ENCODE results near the gene ITGB1. TPM values are rescaled to one million over a fixed set of nuclear protein-coding genes. Genes with fewer than 3 reads are reported as not detected.

The ITGB1 gene
- total and polyA plus RNA-seq, 9 donors, result 207 to 517 (median 276) TPM

DNA sequence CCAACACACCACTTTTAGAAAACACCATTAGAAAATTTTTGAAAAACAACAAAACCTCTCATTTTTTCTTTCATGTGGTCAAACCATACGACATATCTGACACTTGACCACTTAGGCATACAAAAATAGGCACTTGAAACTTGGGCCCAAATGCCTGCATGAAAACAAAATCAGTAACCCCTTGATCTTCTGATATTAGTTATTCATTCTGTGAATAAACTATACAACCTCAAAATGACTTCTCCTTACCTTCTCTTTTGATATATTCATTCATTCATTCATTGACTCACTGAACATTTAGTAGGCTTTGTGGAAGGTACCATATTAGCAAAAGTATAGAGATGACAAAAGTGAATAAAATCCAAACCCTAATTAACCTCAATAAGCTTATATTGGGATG, 26.4 kb downstream of the ITGB1 start:
- Histone ChIP-seq H3K4me3 (no peak overlapping the region), H3K4me1 (ENCODE audit: insufficient read depth) (peaks cover 4% of the 10 kb centered on the region), H3K27me3 (no peaks in the 10 kb centered on the region), H3K36me3 (no peaks in the 10 kb centered on the region), H3K27ac (no peak overlapping the region), H3K9me3 (no peaks in the 10 kb centered on the region)
- WGBS, 3 donors, result 59 to 83% (median 72%) methylated on average over 1 of the region's 1 CpG
- DNase-seq, result no peak
- intact Hi-C loops (cut with DNase I), result no loop called here
- TF ChIP-seq, protein P1, sequence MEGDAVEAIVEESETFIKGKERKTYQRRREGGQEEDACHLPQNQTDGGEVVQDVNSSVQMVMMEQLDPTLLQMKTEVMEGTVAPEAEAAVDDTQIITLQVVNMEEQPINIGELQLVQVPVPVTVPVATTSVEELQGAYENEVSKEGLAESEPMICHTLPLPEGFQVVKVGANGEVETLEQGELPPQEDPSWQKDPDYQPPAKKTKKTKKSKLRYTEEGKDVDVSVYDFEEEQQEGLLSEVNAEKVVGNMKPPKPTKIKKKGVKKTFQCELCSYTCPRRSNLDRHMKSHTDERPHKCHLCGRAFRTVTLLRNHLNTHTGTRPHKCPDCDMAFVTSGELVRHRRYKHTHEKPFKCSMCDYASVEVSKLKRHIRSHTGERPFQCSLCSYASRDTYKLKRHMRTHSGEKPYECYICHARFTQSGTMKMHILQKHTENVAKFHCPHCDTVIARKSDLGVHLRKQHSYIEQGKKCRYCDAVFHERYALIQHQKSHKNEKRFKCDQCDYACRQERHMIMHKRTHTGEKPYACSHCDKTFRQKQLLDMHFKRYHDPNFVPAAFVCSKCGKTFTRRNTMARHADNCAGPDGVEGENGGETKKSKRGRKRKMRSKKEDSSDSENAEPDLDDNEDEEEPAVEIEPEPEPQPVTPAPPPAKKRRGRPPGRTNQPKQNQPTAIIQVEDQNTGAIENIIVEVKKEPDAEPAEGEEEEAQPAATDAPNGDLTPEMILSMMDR (IDR thresholded peaks at IDR 0.05), result no peak
- TF ChIP-seq EP300 (IDR thresholded peaks at IDR 0.05), result no peak
- no peak for TF ChIP-seq POLR2A (IDR thresholded peaks at IDR 0.05)

DNA sequence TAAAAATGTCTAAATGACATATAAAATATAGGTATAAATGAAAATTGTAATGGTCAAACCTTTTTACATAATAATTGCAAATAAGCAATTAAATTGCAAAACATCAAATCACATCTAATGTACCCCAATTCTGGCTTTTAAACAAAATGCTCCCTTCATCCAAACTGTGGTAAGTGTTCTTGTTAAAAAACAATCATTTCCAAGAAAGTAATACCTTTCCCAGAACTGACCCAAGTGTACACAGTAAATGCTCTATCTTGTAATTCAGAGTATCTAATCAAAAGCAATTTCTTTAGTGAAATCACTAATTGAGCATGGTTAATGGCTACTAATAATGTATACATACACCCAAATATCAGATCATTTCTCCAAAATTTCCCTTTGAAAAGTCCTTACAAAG, 28.0 kb downstream of the ITGB1 start:
- Histone ChIP-seq H3K36me3 (no peaks in the 10 kb centered on the region), H3K27ac (no peak overlapping the region), H3K9me3 (no peaks in the 10 kb centered on the region), H3K4me3 (no peak overlapping the region), H3K4me1 (ENCODE audit: insufficient read depth) (peaks cover 2% of the 10 kb centered on the region), H3K27me3 (no peaks in the 10 kb centered on the region)
- DNase-seq, result no peak
- intact Hi-C loops (cut with DNase I), result no loop called here
- no peak for TF ChIP-seq POLR2A (IDR thresholded peaks at IDR 0.05)
- TF ChIP-seq, protein P1 (IDR thresholded peaks at IDR 0.05), result no peak
- TF ChIP-seq EP300 (IDR thresholded peaks at IDR 0.05), result no peak

DNA sequence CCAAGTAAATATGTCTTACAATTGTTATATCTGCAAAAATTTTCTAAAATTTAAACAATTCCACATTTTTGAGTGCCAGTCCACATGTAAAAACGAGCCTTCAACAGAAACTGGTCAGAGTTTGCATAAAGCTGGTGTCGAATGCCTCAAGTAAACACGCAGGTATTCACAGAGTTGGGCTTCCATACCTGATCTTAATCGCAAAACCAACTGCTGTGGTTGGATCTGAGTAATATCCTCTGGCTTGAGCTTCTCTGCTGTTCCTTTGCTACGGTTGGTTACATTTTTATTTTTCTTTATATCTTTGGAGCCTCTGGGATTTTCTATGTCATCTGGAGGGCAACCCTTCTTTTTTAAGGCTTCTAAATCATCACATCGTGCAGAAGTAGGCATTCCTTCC, 28.4 kb downstream of the ITGB1 start:
- Histone ChIP-seq H3K36me3 (no peaks in the 10 kb centered on the region), H3K27ac (no peak overlapping the region), H3K4me1 (ENCODE audit: insufficient read depth) (peaks cover 2% of the 10 kb centered on the region), H3K9me3 (no peaks in the 10 kb centered on the region), H3K27me3 (no peaks in the 10 kb centered on the region), H3K4me3 (no peak overlapping the region)
- intact Hi-C loops (cut with DNase I), result no loop called here
- no peak for DNase-seq
- WGBS, 3 donors, result 32 to 57% (median 40%) methylated on average over 6 of the region's 6 CpGs
- TF ChIP-seq EP300 (IDR thresholded peaks at IDR 0.05) (no peak), POLR2A (IDR thresholded peaks at IDR 0.05) (no peak)
- TF ChIP-seq, protein P1 (IDR thresholded peaks at IDR 0.05), result no peak

DNA sequence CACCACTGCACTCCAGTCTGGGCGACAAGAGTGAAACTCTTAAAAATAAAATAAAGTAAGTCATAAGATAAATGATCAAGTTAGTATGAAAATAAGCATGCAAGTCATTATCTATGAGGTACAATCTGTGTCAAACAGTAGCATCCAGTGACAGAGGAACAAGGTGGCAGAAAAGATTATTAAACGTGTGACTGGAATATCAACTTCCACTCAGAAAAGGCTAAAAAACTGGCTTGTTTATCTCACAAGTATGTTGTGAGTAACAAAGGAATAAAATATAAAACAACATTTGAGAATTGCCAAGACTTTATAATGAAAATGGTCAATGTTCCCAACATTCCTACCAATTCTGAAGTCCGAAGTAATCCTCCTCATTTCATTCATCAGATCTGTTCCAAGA, 30.3 kb downstream of the ITGB1 start:
- no peaks in the 10 kb centered on the region for H3K36me3 ChIP-seq

More for the DNA sequence above, 30.3 kb downstream of the ITGB1 start:
- intact Hi-C loops (cut with DNase I), result no loop called here
- Histone ChIP-seq H3K27ac (no peak overlapping the region), H3K9me3 (no peaks in the 10 kb centered on the region), H3K27me3 (no peaks in the 10 kb centered on the region), H3K4me1 (ENCODE audit: insufficient read depth) (peaks cover 2% of the 10 kb centered on the region), H3K4me3 (no peak overlapping the region)
- WGBS, 3 donors, result 81 to 91% (median 90%) methylated on average over 3 of the region's 3 CpGs
- no peak for DNase-seq
- TF ChIP-seq, protein P1 (IDR thresholded peaks at IDR 0.05), result no peak
- no peak for TF ChIP-seq EP300 (IDR thresholded peaks at IDR 0.05)
- no peak for TF ChIP-seq POLR2A (IDR thresholded peaks at IDR 0.05)
